Measurements from ENCODE around the gene TMUB1.

Gene TMUB1

GRCh38 chr7:151104411-151105235 lies 21.3 kb upstream of the TMUB1 start:
- Histone ChIP-seq H3K4me2 (ENCODE audit: low read length) (no peak overlapping the region), H3K79me2 (ENCODE audit: low read length) (peaks cover 32% of the 10 kb centered on the region), H3K36me3 (replicated peaks; ENCODE audit: low read depth, low read length) (no peaks in the 10 kb centered on the region), H3K4me3 (ENCODE audit: low read length) (no peak overlapping the region), H3K4me1 (ENCODE audit: low read length) (no peaks in the 10 kb centered on the region), H4K20me1 (ENCODE audit: insufficient read depth, low read length) (peaks cover 49% of the 10 kb centered on the region), H3K9me3 (ENCODE audit: insufficient read depth, low read length) (no peaks in the 10 kb centered on the region), H2AFZ (ENCODE audit: low read depth, low read length) (no peak overlapping the region), H3K9ac (ENCODE audit: low read length) (no peak overlapping the region), H3K27ac (ENCODE audit: low read length) (no peak overlapping the region), H3K27me3 (ENCODE audit: low read depth, low read length) (no peaks in the 10 kb centered on the region)
- TF ChIP-seq CTCF (IDR thresholded peaks at IDR 0.05; ENCODE audit: low read depth, low read length) (no peak), EZH2phosphoT487 (IDR thresholded peaks at IDR 0.05; ENCODE audit: low read depth) (no peak)

GRCh38 chr7:151103973-151104372 lies 20.7 kb upstream of the TMUB1 start:
- Histone ChIP-seq H3K27ac (ENCODE audit: low read length) (no peak overlapping the region), H3K9me3 (ENCODE audit: insufficient read depth, low read length) (no peaks in the 10 kb centered on the region), H3K27me3 (ENCODE audit: low read depth, low read length) (no peaks in the 10 kb centered on the region), H2AFZ (ENCODE audit: low read depth, low read length) (no peak overlapping the region), H3K4me1 (ENCODE audit: low read length) (no peaks in the 10 kb centered on the region), H3K4me3 (ENCODE audit: low read length) (no peak overlapping the region), H3K4me2 (ENCODE audit: low read length) (no peak overlapping the region), H3K36me3 (replicated peaks; ENCODE audit: low read depth, low read length) (no peaks in the 10 kb centered on the region), H4K20me1 (ENCODE audit: insufficient read depth, low read length) (peaks cover 50% of the 10 kb centered on the region), H3K9ac (ENCODE audit: low read length) (no peak overlapping the region), H3K79me2 (ENCODE audit: low read length) (peaks cover 37% of the 10 kb centered on the region)
- TF ChIP-seq EZH2phosphoT487 (IDR thresholded peaks at IDR 0.05; ENCODE audit: low read depth) (no peak), CTCF (IDR thresholded peaks at IDR 0.05; ENCODE audit: low read depth, low read length) (no peak)

- no peak overlapping the region for H3K4me3 ChIP-seq (ENCODE audit: low read length)
- no peaks in the 10 kb centered on the region for H3K36me3 ChIP-seq (replicated peaks; ENCODE audit: low read depth, low read length)
- no peaks in the 10 kb centered on the region for H3K27me3 ChIP-seq (ENCODE audit: low read depth, low read length)
- H4K20me1 ChIP-seq (ENCODE audit: insufficient read depth, low read length): peaks cover 50% of the 10 kb centered on the region
- no peak overlapping the region for H3K27ac ChIP-seq (ENCODE audit: low read length)
- no peaks in the 10 kb centered on the region for H3K9me3 ChIP-seq (ENCODE audit: insufficient read depth, low read length)
- H3K4me1 ChIP-seq (ENCODE audit: low read length): no peaks in the 10 kb centered on the region
- H3K4me2 ChIP-seq (ENCODE audit: low read length): no peak overlapping the region
- no peak for TF ChIP-seq EZH2phosphoT487 (IDR thresholded peaks at IDR 0.05; ENCODE audit: low read depth)
- TF ChIP-seq CTCF (IDR thresholded peaks at IDR 0.05; ENCODE audit: low read depth, low read length): no peak
- H3K79me2 ChIP-seq (ENCODE audit: low read length): peaks cover 40% of the 10 kb centered on the region
- H2AFZ ChIP-seq (ENCODE audit: low read depth, low read length): no peak overlapping the region
- no peak overlapping the region for H3K9ac ChIP-seq (ENCODE audit: low read length)
These were observed 19.7 kb upstream of the TMUB1 start for GRCh38 chr7:151102991-151103390.

GRCh38 chr7:151101621-151102396 lies 18.5 kb upstream of the TMUB1 start:
- Histone ChIP-seq H3K4me1 (ENCODE audit: low read length) (no peaks in the 10 kb centered on the region), H3K27ac (ENCODE audit: low read length) (no peak overlapping the region), H3K4me3 (ENCODE audit: low read length) (no peak overlapping the region), H4K20me1 (ENCODE audit: insufficient read depth, low read length) (peaks cover 45% of the 10 kb centered on the region), H3K4me2 (ENCODE audit: low read length) (no peak overlapping the region), H3K9me3 (ENCODE audit: insufficient read depth, low read length) (no peaks in the 10 kb centered on the region), H3K79me2 (ENCODE audit: low read length) (peaks cover 48% of the 10 kb centered on the region), H2AFZ (ENCODE audit: low read depth, low read length) (no peak overlapping the region), H3K36me3 (replicated peaks; ENCODE audit: low read depth, low read length) (no peaks in the 10 kb centered on the region), H3K9ac (ENCODE audit: low read length) (no peak overlapping the region), H3K27me3 (ENCODE audit: low read depth, low read length) (no peaks in the 10 kb centered on the region)
- no peak for TF ChIP-seq EZH2phosphoT487 (IDR thresholded peaks at IDR 0.05; ENCODE audit: low read depth)
- TF ChIP-seq CTCF (IDR thresholded peaks at IDR 0.05; ENCODE audit: low read depth, low read length): no peak

All from OCI-LY3 (cell line).